Activated CD8-positive, alpha-beta memory T cell treated with anti-CD3 and anti-CD28 coated beads, Interleukin-2, amount 50 U/mL, for 24 hours (primary cell): Measurements from ENCODE around the gene ITPK1.

ENCODE experiments used
- DNase-seq: peaks from one replicate; pipeline ENCODE4 v3.0.0-alpha.2; 2020; ENCODE audit errors: extremely low read depth

Gene ITPK1

DNA sequence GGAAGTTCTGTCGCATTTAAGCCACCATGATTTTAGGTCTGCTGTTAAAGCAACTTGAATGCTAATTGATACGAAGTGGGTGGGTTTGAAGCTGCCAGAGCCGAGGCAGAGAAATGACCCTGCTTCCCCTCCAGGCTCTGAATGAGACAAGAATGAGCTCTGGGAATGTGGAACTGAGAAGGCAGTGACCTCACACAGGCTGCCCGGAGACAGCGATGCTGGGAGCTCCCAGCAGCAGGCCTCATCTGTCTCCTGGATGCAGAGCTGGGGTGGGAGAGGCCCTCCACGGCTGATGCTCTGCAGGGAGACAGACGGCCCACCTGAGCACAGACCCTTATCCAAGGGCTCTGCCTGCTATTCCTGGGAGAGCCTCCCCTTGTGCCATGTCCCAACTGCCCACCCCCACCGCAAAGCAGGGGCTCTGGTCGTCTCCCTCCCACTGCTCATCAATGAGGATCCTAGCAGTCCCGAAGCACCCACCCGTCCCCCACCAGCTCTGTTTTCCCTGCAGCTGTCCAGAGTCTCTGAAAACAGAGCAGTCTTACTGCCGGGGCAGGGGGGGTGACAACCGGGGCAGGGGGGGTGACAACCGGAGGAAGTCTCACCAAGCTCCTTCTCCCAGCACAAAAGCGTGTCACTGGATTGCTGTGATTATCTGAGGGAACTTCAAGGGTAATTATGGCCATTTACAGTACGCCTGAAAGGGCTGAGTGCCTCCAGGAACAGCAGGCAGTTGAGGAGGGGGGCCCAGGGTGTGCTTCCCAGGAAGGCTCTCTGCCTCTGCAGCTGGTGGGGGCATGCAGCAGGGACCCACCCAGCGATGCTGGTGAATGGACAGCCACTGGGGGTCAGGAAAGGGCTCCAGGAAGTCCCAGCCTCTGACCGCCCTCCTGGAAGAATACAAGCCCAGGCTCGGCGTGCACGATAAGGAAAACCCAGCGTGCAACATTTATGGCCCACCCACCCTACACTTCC is 125.0 kb downstream of the ITPK1 start:
- DNase-seq, result no peak

- no peak for DNase-seq
Measured at GRCh38 chr14:92988786-92989755, 126.7 kb downstream of the ITPK1 start.

GRCh38 chr14:92987713-92988510 is 127.8 kb downstream of the ITPK1 start:
- no peak for DNase-seq

GRCh38 chr14:92987148-92987570 is 128.6 kb downstream of the ITPK1 start:
- DNase-seq, result no peak

DNA sequence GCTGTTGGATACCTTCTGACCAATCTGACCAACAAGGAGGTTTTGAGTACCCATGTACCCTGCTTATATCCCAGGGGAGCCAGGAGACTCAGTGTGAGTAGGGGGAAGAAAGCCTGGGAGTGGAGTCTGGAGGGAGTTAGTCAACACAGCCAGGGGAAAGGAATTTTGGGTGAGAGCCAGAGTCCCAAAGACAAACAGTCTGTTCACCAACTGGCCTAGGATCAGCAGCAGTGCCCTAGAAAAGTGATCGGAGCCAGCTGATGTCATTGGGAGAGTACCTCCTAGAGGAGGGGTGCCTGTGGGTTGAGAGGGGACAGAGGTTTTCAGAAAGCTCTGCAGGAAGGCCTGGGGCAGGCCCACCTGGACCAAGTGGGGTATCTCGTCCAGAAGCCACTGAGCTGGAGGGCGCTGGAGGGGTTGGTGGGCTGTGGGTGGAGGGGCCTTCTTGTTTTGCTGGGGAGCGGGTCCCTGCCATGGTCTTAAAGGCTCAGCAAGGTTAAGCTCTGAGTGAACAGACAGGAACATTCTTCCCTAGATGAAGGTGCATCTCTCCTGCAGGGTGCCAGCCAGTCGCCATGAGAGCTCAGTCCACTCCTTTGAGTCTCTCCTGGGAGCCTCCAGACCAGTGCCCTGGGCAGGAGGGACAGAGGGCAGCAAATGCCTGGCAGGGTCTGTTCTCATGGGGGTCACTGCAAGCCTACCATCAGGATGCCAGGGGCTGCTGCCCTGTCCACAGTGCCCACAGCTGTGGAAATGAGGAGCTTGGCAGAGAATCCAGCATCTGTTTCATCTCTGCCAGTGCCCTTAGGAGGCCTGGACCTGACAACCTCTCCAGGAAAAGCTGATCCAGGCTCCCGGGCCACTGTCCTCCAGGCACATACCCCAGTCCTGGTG is 129.2 kb downstream of the ITPK1 start:
- no peak for DNase-seq

DNA sequence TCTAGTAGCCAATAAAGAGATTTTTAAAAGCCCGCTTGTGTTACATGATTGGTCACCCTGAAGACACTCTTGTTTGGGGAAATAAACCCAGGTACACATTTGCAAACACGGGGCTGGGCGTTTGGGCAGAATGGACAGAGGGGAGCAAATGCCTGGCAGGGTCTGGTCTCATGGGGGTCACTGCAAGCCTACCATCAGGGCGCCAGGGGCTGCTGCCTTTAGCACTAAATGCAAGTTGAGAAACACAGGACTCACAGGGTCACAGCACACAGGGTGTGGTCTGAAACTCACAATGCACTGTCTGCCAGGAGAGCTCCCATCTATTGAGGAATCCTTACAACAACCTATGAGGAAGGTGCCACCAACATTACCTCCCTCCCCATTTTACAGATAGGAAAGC is 130.2 kb downstream of the ITPK1 start:
- no peak for DNase-seq

GRCh38 chr14:92984896-92985295 is 130.8 kb downstream of the ITPK1 start:
- DNase-seq, result no peak

- no peak for DNase-seq
Measured at GRCh38 chr14:92984082-92984788, 131.5 kb downstream of the ITPK1 start.

GRCh38 chr14:92982956-92983355 is 132.8 kb downstream of the ITPK1 start:
- no peak for DNase-seq

- no peak for DNase-seq
Measured at GRCh38 chr14:92981726-92982125, 134.0 kb downstream of the ITPK1 start.

DNA sequence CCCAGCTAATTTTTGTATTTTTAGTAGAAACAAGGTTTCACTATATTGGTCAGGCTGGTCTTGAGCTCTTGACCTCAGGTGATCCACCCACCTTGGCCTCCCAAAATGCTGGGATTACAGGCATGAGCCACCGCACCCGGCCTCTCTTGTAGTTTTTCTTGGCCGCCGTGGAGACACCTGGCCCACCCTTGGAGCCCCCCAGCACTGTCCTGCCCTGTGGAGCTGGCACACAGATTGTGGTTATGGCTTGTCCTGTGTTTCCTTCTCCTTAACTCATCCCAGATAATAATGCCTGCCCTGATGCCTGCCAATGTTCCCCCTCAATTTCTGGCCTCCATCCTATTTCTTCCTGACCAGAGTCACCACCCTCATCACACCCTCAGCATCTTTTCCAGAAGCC is 134.9 kb downstream of the ITPK1 start:
- DNase-seq, result no peak

- no peak for DNase-seq
Measured at GRCh38 chr14:92978229-92979021, 137.3 kb downstream of the ITPK1 start.

DNA sequence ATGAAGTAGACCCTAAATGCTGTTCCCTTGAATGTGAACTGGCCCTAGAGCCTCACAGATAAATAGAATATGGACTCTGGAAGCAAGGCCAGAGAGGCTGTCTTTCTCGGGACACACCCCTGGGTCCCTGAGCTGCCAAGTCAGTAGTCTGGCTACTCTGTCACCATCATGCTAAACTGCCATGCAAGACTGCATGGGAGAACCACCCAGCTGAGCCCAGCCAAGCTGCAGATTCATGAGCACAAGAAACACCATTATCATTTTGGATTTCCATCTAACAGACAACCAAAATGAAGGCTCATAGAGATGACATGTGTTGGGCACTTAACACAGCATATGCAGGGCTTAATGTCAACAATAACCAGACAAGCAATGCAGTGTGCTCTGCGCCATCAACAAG is 139.5 kb downstream of the ITPK1 start:
- no peak for DNase-seq

GRCh38 chr14:92974541-92975345 is 141.0 kb downstream of the ITPK1 start:
- no peak for DNase-seq

GRCh38 chr14:92973798-92974372 is 141.8 kb downstream of the ITPK1 start:
- DNase-seq, result no peak

DNA sequence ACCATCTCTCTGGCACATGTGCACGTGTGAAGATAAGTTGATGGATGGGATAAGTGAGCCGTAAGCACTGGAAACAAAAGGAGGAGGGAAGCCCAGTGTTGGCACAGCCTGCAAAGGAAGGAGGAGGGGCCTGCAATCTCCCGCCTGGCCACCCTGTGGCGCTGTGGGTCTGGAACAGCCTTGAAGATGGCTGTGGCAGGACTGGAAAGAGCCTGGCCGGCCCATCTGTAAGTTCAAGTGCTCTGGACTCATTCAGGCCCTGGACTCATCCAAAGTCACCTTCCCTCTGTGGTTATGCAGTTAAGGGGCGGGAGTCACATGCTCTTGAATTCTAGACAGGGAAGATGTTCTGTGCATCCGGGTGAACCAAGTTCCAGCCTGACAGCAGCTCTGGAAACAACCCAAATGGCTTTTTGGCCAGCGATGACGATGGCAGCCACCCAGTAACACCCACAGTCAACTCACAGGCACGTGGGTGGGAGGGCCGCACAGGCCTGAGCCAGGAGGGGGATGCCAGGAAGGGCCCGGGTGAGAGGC is 142.4 kb downstream of the ITPK1 start:
- DNase-seq, result no peak

GRCh38 chr14:92971601-92972180 is 144.0 kb downstream of the ITPK1 start:
- DNase-seq, result no peak
